Measurements from ENCODE around the gene DNAH5.
A peak's percentile ranks its signal among the peaks of the same experiment; 100 is the strongest.

The DNAH5 gene

GRCh38 chr5:13934921-13935320 lies 9.6 kb downstream of the DNAH5 start:
- DNase-seq (ENCODE audit: low read depth): no peak

DNA sequence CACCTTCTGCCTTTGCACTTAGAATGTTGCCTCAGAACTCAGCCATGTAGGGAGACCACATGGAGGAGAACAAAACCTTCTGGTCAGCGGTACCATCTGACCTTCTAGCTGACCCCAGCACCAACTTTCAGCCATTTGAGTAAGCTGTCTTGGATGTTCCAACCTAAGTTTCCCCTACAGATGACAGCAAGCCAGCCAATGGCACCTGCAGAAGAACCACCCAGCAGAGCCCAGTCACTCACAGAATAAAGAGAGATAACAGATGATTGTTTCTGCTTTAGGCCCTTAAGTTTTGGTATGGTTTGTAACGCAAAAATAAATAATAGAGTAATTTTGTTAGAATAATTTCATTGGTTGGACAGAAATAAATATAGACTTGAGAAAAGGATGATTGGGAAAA lies 10.4 kb downstream of the DNAH5 start:
- no peak for DNase-seq (ENCODE audit: low read depth)

- no peak for DNase-seq (ENCODE audit: low read depth)
These were observed 11.9 kb downstream of the DNAH5 start for GRCh38 chr5:13932561-13932960.

- no peak for DNase-seq (ENCODE audit: low read depth)
These were observed 12.5 kb downstream of the DNAH5 start for GRCh38 chr5:13932011-13932410.

DNA sequence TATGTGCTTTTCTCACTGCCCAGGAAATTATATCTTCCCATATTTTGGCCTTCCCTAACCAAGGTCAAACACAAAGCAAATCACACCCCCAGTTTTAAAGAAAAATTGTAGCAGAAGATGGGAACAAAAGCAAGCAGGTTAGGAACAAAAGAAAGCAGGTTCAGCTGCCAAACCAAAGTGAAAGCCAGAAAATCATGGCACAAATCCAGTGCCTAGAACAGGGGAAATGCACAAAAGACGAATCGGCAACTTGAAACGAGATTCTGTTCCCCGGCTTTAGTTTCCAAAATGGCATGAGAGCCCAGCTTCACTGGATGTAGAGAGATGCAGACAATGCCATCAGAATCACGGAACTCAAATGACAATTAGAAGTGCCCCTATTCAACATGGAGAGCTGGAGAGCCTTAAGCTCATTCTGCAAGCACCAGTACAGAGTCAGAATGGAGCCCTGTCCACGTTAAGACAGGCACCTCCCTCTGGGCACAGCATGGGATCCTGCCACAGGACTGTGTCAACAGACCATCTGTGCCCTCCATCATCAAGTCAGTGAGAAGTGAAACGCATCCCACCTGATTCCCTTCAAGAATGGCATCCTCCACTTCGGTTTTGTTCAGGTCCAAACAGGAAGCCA lies 13.8 kb downstream of the DNAH5 start:
- DNase-seq (ENCODE audit: low read depth): no peak

- DNase-seq (ENCODE audit: low read depth): no peak
These were observed 17.8 kb downstream of the DNAH5 start for GRCh38 chr5:13926731-13927130.

DNA sequence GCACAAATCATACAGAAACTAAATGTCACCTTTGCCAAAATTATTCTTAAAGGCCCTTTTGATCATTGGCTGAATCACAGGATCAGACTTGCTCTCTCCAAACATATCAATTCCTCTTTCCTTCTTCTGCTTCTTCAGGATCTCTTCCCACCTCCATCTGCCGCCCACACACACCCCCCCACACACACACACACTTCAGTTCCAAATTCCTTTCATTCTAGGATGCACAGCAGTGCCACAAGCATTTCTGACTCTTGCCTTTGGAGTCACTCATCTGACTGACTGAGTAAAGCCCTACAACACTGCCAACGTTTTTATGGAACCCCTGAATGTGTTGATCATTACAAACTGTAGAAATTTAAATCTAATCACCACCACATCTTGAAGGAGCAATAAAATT lies 22.9 kb downstream of the DNAH5 start:
- no peak for DNase-seq (ENCODE audit: low read depth)

GRCh38 chr5:13919786-13920185 lies 24.7 kb downstream of the DNAH5 start:
- DNase-seq (ENCODE audit: low read depth): no peak

- no peak for DNase-seq (ENCODE audit: low read depth)
These were observed 25.4 kb downstream of the DNAH5 start for GRCh38 chr5:13919087-13919486.

- DNase-seq (ENCODE audit: low read depth): no peak
These were observed 27.4 kb downstream of the DNAH5 start for GRCh38 chr5:13917061-13917460.

DNA sequence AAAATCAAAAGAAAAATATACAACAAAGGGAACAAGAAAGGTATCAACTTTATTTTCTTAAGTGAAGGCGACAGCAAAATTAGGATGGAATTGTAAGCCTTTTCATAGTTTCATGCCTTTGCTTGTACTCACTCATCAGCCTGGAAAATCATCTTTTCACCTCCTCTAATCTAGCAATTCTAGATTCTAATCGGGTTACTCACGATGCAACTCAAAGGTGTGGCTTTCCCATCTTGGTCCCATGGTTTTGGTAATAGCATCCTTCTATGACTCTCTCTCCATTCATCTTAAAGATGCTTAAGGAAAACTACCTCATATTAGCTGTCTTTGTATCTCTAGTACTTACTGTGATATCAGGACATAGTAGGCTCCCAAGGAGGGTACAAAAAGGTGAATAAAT lies 30.5 kb downstream of the DNAH5 start:
- no peak for DNase-seq (ENCODE audit: low read depth)

- DNase-seq (ENCODE audit: low read depth): no peak
These were observed 33.7 kb downstream of the DNAH5 start for GRCh38 chr5:13910637-13911288.

- no peak for DNase-seq (ENCODE audit: low read depth)
These were observed 34.3 kb downstream of the DNAH5 start for GRCh38 chr5:13910201-13910600.

- no peak for DNase-seq (ENCODE audit: low read depth)
These were observed 35.2 kb downstream of the DNAH5 start for GRCh38 chr5:13909271-13909670.

DNA sequence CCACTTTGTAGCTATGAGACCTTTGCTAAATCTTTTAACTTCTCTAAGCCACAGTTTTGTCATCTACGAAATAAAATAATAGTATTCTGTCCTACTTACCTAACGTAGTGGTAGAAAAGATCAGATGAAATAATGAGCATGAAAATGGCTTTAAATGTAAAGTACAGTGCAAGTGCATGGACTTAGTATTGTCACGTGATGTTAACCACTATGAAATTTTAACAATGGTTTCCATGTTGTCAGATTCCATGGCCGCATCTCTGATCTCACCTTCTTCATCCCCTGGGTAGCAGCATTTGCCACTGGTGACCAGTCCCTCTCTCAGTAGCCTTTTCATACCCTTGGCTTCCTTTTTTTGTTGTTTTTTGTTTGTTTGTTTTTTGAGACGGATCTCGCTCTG lies 45.9 kb downstream of the DNAH5 start:
- no peak for DNase-seq (ENCODE audit: low read depth)

DNA sequence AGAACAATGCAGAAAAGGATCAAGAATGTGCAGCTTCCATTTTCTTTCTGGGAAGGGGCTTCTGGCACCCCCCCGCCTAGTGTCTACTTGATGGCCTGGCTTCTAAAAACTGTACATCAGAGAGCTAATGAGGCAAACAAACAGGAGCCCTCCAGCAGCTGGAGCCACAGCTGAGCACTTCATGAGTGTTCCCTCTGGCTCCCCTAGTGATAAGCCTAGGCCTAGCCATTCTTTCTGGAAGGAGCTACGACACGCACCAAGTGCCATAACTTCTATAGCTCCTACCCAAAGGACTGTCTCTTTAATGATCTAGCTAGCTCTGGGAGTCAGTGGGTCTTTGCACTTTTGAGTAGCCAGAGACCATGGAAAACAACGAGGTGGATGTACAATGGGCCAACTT lies 66.1 kb downstream of the DNAH5 start:
- no peak for DNase-seq (ENCODE audit: low read depth)

GRCh38 chr5:13866792-13867191 lies 77.7 kb downstream of the DNAH5 start:
- DNase-seq (ENCODE audit: low read depth): peak; percentile 15

DNA sequence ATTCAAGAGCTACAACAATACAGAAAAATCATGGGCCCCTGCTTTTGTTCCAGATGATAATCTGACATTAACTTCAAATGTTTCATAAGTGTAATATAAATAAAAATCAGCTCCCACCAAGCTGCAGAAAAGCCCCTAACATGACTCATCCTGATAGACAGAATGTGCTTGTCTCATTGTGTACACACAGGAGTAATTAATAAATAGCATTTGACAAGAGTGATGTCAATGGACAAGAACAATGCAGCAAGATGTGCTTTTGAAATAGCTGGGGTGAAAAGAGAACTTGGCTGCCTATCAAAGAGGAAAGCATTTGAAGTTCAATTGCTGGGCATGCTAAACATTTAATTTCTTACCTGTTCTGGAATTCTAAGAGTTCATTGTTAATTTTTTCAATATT lies 79.2 kb downstream of the DNAH5 start:
- DNase-seq (ENCODE audit: low read depth): no peak

DNA sequence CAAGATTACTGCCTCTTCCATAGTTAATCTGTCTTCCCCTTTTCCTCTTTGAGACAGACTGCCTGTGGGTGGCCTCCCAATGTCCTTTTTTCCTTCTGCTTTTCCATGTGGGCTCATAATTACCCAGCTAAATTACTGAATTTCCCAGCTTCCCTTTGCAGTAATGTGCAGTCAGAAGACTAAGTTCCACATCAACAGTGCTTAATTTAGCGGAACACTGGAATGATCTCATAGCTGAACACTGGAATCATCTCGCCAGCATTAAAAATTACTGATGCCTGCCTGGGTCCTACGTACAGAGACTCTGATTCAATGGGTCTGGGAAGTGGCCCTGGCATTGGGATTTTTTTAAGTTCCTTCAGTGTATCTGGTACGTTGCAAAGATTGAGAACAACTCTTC lies 84.3 kb downstream of the DNAH5 start:
- DNase-seq (ENCODE audit: low read depth): no peak

DNA sequence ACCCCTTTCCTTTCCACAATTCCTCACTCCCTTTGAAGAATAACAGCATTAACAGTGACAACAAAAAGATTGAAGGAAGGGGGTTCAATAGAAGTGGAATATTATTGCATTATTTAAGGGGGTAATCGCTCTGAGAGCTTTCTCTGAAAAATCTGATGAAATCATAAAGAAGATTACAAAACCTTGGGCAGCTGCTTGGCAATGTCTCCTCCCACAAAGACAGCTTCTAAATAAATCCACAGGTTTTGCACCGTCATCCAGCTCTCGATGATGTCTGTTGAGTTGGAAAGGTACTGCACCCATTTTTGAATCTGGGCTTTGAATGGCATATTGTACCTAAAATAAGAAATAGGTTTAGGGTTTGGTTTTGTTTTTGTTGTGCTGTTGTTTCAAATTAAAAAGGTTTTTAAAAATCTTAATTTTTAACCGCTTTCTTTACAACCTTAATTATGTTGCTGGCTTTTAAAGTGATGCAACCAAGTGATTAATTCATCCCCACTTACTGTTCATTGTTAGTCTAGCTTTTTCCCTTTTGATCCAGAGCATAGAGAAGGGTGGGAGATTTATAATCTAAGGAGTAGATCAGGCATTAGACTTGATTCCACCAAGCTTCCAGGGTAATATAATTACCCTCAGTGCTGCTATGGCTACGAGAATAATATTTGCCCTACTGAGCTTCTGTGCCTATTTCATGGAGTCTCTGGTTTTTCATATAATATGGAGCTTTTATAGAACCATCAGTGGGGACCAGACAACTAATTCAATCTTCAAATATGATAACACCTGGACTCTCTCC lies 85.0 kb downstream of the DNAH5 start:
- no peak for DNase-seq (ENCODE audit: low read depth)

GRCh38 chr5:13843175-13843846 lies 101.2 kb downstream of the DNAH5 start:
- DNase-seq (ENCODE audit: low read depth): no peak

DNA sequence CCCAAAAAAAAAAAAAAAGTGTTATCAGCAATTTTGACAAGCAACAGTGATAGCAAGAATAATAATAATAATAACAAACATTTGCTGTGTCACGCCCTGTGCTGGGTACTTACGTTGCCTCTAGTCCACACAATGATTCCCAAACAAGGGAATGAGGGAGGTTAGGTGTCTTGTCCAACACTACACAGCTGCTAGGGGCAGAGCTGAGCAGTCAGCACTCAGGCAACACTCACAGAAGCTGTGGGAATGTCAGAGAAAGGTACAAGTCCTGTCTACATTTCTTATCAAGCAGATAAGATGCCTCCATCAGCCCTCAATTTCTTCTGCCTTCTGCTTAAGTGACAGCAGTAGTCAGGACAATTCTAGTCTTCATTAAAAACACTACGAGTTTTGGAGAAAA lies 111.0 kb downstream of the DNAH5 start:
- no peak for DNase-seq (ENCODE audit: low read depth)

DNA sequence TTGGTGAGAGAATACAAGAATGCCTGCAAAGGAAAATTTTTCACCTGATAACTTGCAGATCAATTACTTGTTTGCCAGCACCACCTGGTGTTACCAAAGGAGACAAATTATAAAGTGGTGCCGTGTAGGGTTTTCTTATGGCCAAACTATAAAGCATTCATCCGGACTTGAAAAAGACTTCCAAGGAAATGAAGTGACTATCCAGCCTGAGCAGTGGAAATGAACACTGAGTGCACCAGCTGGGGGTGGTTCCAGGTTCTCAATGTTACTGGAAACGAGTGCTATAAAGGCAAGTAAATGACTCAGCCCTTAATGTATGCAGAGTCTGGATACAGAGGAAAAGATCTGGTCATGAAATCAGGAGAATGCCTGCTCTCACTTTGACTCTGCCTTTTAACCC lies 113.1 kb downstream of the DNAH5 start:
- DNase-seq (ENCODE audit: low read depth): peak; percentile 42

All from HS-5 (cell line).